ENCODE data around the gene IGSF10. TPM values are rescaled to one million over a fixed set of nuclear protein-coding genes. Genes with fewer than 3 reads are reported as not detected.
"Not testable (repeated sequence)": the region's sequence is repeated elsewhere in the genome, so short reads cannot be mapped to it uniquely, and the experiment has no call there.

Gene IGSF10
- total RNA-seq, 3 donors from 2014 or later: 1.0 to 1.6 (median 1.3) TPM

GRCh38 chr3:151501171-151501922 lies 40.5 kb upstream of the IGSF10 start:
- Histone ChIP-seq H3K4me3 (no peak overlapping the region), H3K4me1 (ENCODE audit: low read depth) (peaks cover 2% of the 10 kb centered on the region), H3K9me3 (no peaks in the 10 kb centered on the region), H3K36me3 (ENCODE audit: low read depth) (no peaks in the 10 kb centered on the region)
- DNase-seq (no peak), ATAC-seq (no peak)
- TF ChIP-seq CTCF (IDR thresholded peaks at IDR 0.05): no peak
- intact Hi-C loops (cut with DNase I, micrococcal nuclease): no loop called here

- ATAC-seq: peak; percentile 19
- DNase-seq: no peak
These were observed 38.3 kb upstream of the IGSF10 start for GRCh38 chr3:151499168-151499567.

DNA sequence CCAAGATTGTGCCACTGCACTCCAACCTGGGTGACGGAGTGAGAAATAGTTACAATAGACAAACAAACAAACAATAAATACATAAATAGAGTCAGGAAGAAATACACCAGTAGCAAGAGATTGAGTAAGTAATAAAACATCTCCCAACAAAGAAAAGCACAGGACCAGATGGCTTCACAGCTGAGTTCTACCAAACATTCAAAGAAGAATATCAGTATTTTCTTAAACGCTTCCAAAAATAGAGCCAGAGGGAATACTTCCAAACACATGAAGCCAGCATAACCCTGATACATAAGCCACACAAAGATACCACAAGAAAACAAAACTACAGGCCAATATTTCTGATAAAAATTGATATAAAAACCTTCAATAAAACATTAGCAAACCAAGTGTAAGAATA lies 30.7 kb upstream of the IGSF10 start:
- H3K4me1 ChIP-seq (ENCODE audit: low read depth): no peaks in the 10 kb centered on the region
- no peaks in the 10 kb centered on the region for H3K9me3 ChIP-seq
- TF ChIP-seq CTCF (IDR thresholded peaks at IDR 0.05): no peak
- no peak for ATAC-seq
- intact Hi-C loops (cut with DNase I, micrococcal nuclease): no loop called here
- H3K36me3 ChIP-seq (ENCODE audit: low read depth): no peaks in the 10 kb centered on the region
- no peak overlapping the region for H3K4me3 ChIP-seq
- no peak for DNase-seq

More at GRCh38 chr3:151499168-151499567, 38.3 kb upstream of the IGSF10 start:
- Histone ChIP-seq H3K4me3 (no peak overlapping the region), H3K9me3 (no peaks in the 10 kb centered on the region), H3K4me1 (ENCODE audit: low read depth) (peaks cover 2% of the 10 kb centered on the region), H3K36me3 (ENCODE audit: low read depth) (no peaks in the 10 kb centered on the region)
- no peak for TF ChIP-seq CTCF (IDR thresholded peaks at IDR 0.05)
- intact Hi-C loops (cut with DNase I, micrococcal nuclease): no loop called here

DNA sequence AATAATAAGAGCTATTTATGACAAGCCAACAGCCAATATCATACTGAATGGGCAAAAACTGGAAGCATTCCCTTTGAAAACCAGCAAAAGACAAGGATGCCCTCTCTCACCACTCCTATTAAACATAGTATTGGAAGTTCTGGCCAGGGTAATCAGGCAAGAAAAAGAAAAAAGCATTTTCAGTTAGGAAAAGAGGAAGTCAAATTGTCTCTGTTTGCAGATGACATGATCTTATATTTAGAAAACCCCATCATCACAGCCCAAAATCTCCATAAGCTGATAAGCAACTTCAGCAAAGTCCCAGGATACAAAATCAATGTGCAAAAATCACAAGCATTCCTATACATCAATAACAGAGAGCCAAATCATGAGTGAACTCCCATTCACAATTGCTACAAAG lies 27.0 kb upstream of the IGSF10 start:
- H3K36me3 ChIP-seq (ENCODE audit: low read depth); H3K4me1 ChIP-seq (ENCODE audit: low read depth); DNase-seq; H3K9me3 ChIP-seq; intact Hi-C loops (cut with DNase I, micrococcal nuclease); H3K4me3 ChIP-seq; ATAC-seq: not testable (repeated sequence)

DNA sequence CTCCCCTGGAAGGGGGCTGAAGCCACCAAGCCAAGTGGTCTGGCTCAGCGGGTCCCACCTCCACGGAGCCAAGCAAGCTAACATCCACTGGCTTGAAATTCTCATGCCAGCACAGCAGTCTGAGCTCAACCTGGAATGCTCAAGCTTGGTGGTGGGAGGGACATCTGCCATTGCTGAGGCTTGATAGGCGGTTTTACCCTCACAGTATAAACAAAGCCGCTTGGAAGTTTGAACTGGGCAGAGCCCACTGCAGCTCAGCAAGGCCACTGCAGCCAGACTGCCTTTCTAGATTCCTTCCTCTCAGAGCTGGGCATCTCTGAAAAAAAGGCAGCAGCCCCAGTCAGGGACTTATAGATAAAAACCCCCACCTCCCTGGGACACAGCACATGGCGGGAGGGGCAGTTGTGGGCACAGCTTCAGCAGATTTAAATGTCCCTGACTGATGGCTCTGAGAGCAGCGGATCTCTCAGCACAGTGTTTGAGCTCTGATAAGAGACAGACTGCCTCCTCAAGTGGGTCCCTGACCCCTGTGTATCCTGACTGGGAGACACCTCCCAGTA lies 23.2 kb upstream of the IGSF10 start:
- ATAC-seq: no peak
- intact Hi-C loops (cut with DNase I, micrococcal nuclease): no loop called here
- no peaks in the 10 kb centered on the region for H3K4me1 ChIP-seq (ENCODE audit: low read depth)
- DNase-seq: no peak
- no peaks in the 10 kb centered on the region for H3K36me3 ChIP-seq (ENCODE audit: low read depth)
- TF ChIP-seq CTCF (IDR thresholded peaks at IDR 0.05): no peak
- H3K4me3 ChIP-seq: no peak overlapping the region
- H3K9me3 ChIP-seq: peaks cover 3% of the 10 kb centered on the region

- intact Hi-C loops (cut with DNase I, micrococcal nuclease): no loop called here
These were observed 22.6 kb upstream of the IGSF10 start for GRCh38 chr3:151483488-151483887.

More at GRCh38 chr3:151483488-151483887, 22.6 kb upstream of the IGSF10 start:
- ATAC-seq (peak; percentile 65), DNase-seq (peak in 2 of 3 donors; percentile 19 to 37)
- no peaks in the 10 kb centered on the region for H3K4me1 ChIP-seq (ENCODE audit: low read depth)
- H3K4me3 ChIP-seq: no peak overlapping the region
- H3K9me3 ChIP-seq: peaks cover 3% of the 10 kb centered on the region
- TF ChIP-seq CTCF (IDR thresholded peaks at IDR 0.05): no peak
- no peaks in the 10 kb centered on the region for H3K36me3 ChIP-seq (ENCODE audit: low read depth)

Data from mucosa of descending colon (tissue), 3 donors.